Immature natural killer cell (primary cell): Measurements from ENCODE around the gene PBRM1. TPM values are rescaled to one million over a fixed set of nuclear protein-coding genes. Genes with fewer than 3 reads are reported as not detected.
"Not testable (repeated sequence)": the region's sequence is repeated elsewhere in the genome, so short reads cannot be mapped to it uniquely, and the experiment has no call there.

ENCODE experiments used
- DNase-seq, 3 donors: peaks; one replicate each; pipeline ENCODE4 v3.0.0; 2022; ENCODE audit warnings: mixed read lengths in 1 of 3
- H3K27ac Mint-ChIP-seq, 6 donors: one replicate each; pipeline ENCODE4 v1.8.0; 2020; ENCODE audit warnings: mixed read lengths in 6 of 6, mild to moderate bottlenecking in 5 of 6, inconsistent platforms in 4 of 6, moderate library complexity in 3 of 6
- H3K27me3 Mint-ChIP-seq, 3 donors: one replicate each; pipeline ENCODE4 v1.8.0; 2020 to 2021; ENCODE audit warnings: low read depth in 3 of 3, mild to moderate bottlenecking in 3 of 3, mixed read lengths in 3 of 3, moderate library complexity in 3 of 3, inconsistent platforms in 1 of 3
- H3K36me3 Mint-ChIP-seq, 3 donors: one replicate each; pipeline ENCODE4 v1.8.0; 2020; ENCODE audit warnings: mixed read lengths in 3 of 3, inconsistent platforms in 2 of 3, mild to moderate bottlenecking in 2 of 3
- H3K4me1 Mint-ChIP-seq, 2 donors: one replicate each; pipeline ENCODE4 v1.8.0; 2020; ENCODE audit warnings: inconsistent platforms in 2 of 2, mild to moderate bottlenecking in 2 of 2, mixed read lengths in 2 of 2, moderate library complexity in 1 of 2
- H3K4me3 Mint-ChIP-seq, 5 donors: one replicate each; pipeline ENCODE4 v1.8.0; 2020; ENCODE audit warnings: mild to moderate bottlenecking in 5 of 5, mixed read lengths in 5 of 5, inconsistent platforms in 3 of 5, moderate library complexity in 3 of 5
- H3K9me3 Mint-ChIP-seq, 6 donors: one replicate each; pipeline ENCODE4 v1.8.0; 2020; ENCODE audit warnings: mild to moderate bottlenecking in 6 of 6, mixed read lengths in 6 of 6, inconsistent platforms in 4 of 6, moderate library complexity in 3 of 6
- polyA plus RNA-seq, 3 donors: library from polyadenylated mRNA; unstranded; fragments of 300-500 nt; fragmentation: Illumina TruSeq; gene quantifications; one replicate each; pipeline ENCODE4 v1.2.3, GENCODE V29; 2021

Gene PBRM1
- polyA plus RNA-seq, 3 donors from 2014 or later, result 52.4 to 116 (median 66.4) TPM

- Mint-ChIP-seq H3K4me3 (peak overlapping the region in 4 of 5 donors; percentile 54 to 70 (median 64)), H3K27ac (peak overlapping the region in 1 of 6 donors; percentile 46), H3K9me3 (no peaks in the 10 kb centered on the region), H3K4me1 (peaks cover 18 to 19% of the 10 kb centered on the region in 2 donors), H3K36me3 (no peaks in the 10 kb centered on the region), H3K27me3 (peaks cover 5 to 12% (median 11%) of the 10 kb centered on the region in 3 donors)
- no peak for DNase-seq
These were observed 153.7 kb downstream of the PBRM1 start for GRCh38 chr3:52531860-52532516.

- no peak overlapping the region for H3K4me3 Mint-ChIP-seq
- H3K4me1 Mint-ChIP-seq, result peaks cover 11% of the 10 kb centered on the region in 2 donors
- H3K27me3 Mint-ChIP-seq, result peaks cover 1 to 5% (median 3%) of the 10 kb centered on the region in 3 donors
- no peaks in the 10 kb centered on the region for H3K9me3 Mint-ChIP-seq
- no peaks in the 10 kb centered on the region for H3K36me3 Mint-ChIP-seq
- no peak overlapping the region for H3K27ac Mint-ChIP-seq
- DNase-seq, result no peak
These were observed 154.5 kb downstream of the PBRM1 start for GRCh38 chr3:52530918-52531826.

GRCh38 chr3:52529376-52530333 lies 156.1 kb downstream of the PBRM1 start:
- no peaks in the 10 kb centered on the region for H3K36me3 Mint-ChIP-seq
- no peak overlapping the region for H3K27ac Mint-ChIP-seq
- H3K27me3 Mint-ChIP-seq, result peaks cover 1 to 2% (median 1%) of the 10 kb centered on the region in 3 donors
- no peak for DNase-seq
- no peaks in the 10 kb centered on the region for H3K9me3 Mint-ChIP-seq
- peaks cover 0 to 4% of the 10 kb centered on the region in 2 donors for H3K4me1 Mint-ChIP-seq
- no peak overlapping the region for H3K4me3 Mint-ChIP-seq

GRCh38 chr3:52528586-52529375 lies 156.9 kb downstream of the PBRM1 start:
- Mint-ChIP-seq H3K27me3 (peaks cover 0 to 3% (median 1%) of the 10 kb centered on the region in 3 donors), H3K4me3 (no peak overlapping the region), H3K27ac (no peak overlapping the region), H3K36me3 (no peaks in the 10 kb centered on the region), H3K4me1 (peaks cover 0 to 3% of the 10 kb centered on the region in 2 donors), H3K9me3 (no peaks in the 10 kb centered on the region)
- DNase-seq, result no peak

GRCh38 chr3:52527732-52528585 lies 157.8 kb downstream of the PBRM1 start:
- H3K4me1 Mint-ChIP-seq, result peaks cover 0 to 3% of the 10 kb centered on the region in 2 donors
- no peak overlapping the region for H3K4me3 Mint-ChIP-seq
- no peak for DNase-seq
- H3K27ac Mint-ChIP-seq, result no peak overlapping the region
- H3K9me3 Mint-ChIP-seq, result no peaks in the 10 kb centered on the region
- H3K36me3 Mint-ChIP-seq, result no peaks in the 10 kb centered on the region
- H3K27me3 Mint-ChIP-seq, result peaks cover 0 to 3% (median 1%) of the 10 kb centered on the region in 3 donors

GRCh38 chr3:52527039-52527731 lies 158.5 kb downstream of the PBRM1 start:
- H3K36me3 Mint-ChIP-seq, result no peaks in the 10 kb centered on the region

GRCh38 chr3:52526671-52527038 lies 159.1 kb downstream of the PBRM1 start:
- H3K27ac Mint-ChIP-seq, H3K27me3 Mint-ChIP-seq, H3K36me3 Mint-ChIP-seq, DNase-seq, H3K4me3 Mint-ChIP-seq, H3K4me1 Mint-ChIP-seq, H3K9me3 Mint-ChIP-seq: not testable (repeated sequence)

More at GRCh38 chr3:52527039-52527731, 158.5 kb downstream of the PBRM1 start:
- Mint-ChIP-seq H3K4me3 (no peak overlapping the region), H3K27me3 (peaks cover 0 to 3% (median 1%) of the 10 kb centered on the region in 3 donors), H3K9me3 (no peaks in the 10 kb centered on the region), H3K4me1 (no peaks in the 10 kb centered on the region), H3K27ac (no peak overlapping the region)
- no peak for DNase-seq

- Mint-ChIP-seq H3K9me3 (no peaks in the 10 kb centered on the region), H3K4me3 (no peak overlapping the region), H3K27ac (peak overlapping the region in 1 of 6 donors; percentile 28), H3K27me3 (peaks cover 0 to 3% (median 1%) of the 10 kb centered on the region in 3 donors), H3K4me1 (no peaks in the 10 kb centered on the region), H3K36me3 (no peaks in the 10 kb centered on the region)
- DNase-seq, result no peak
These were observed 159.8 kb downstream of the PBRM1 start for GRCh38 chr3:52525680-52526561.

GRCh38 chr3:52524752-52525679 lies 160.7 kb downstream of the PBRM1 start:
- H3K27me3 Mint-ChIP-seq, result peaks cover 0 to 3% (median 1%) of the 10 kb centered on the region in 3 donors
- no peak for DNase-seq
- no peaks in the 10 kb centered on the region for H3K36me3 Mint-ChIP-seq
- no peak overlapping the region for H3K27ac Mint-ChIP-seq
- H3K9me3 Mint-ChIP-seq, result no peaks in the 10 kb centered on the region
- no peaks in the 10 kb centered on the region for H3K4me1 Mint-ChIP-seq
- H3K4me3 Mint-ChIP-seq, result no peak overlapping the region

GRCh38 chr3:52524258-52524751 lies 161.4 kb downstream of the PBRM1 start:
- no peak overlapping the region for H3K27ac Mint-ChIP-seq
- H3K4me1 Mint-ChIP-seq, result no peaks in the 10 kb centered on the region
- H3K4me3 Mint-ChIP-seq, result no peak overlapping the region
- DNase-seq, result no peak
- H3K9me3 Mint-ChIP-seq, result no peaks in the 10 kb centered on the region
- H3K36me3 Mint-ChIP-seq, result no peaks in the 10 kb centered on the region
- peaks cover 0 to 3% (median 1%) of the 10 kb centered on the region in 3 donors for H3K27me3 Mint-ChIP-seq
